DOHH2 (cell line): Measurements from ENCODE around the gene PMPCA.

ENCODE experiments used
- H3F3A ChIP-seq: fragments of 200-600 bp; sonication (generic), shearing (Covaris generic); 2 replicates; pipeline ENCODE4 v1.6.0; 2016; ENCODE audit warnings: antibody characterized with exemption, mild to moderate bottlenecking; ENCODE audit not compliant: control insufficient read depth, insufficient read depth
- H3K27ac ChIP-seq: fragments of 200-600 bp; sonication (generic); 2 replicates; pipeline ENCODE4 v1.5.1; 2014; ENCODE audit warnings: low read depth, mild to moderate bottlenecking, low read length, moderate library complexity
- H3K27me3 ChIP-seq: fragments of 200-600 bp; sonication (generic); 2 replicates; pipeline ENCODE4 v1.6.1; 2014; ENCODE audit warnings: mild to moderate bottlenecking, low read length, mixed read lengths; ENCODE audit not compliant: control insufficient read depth
- H3K36me3 ChIP-seq: fragments of 200-600 bp; sonication (generic); 2 replicates; pipeline ENCODE4 v1.6.1; 2014; ENCODE audit warnings: mild to moderate bottlenecking, low read length, moderate library complexity, mixed read lengths; ENCODE audit not compliant: control insufficient read depth
- H3K4me1 ChIP-seq: fragments of 200-600 bp; sonication (generic); 2 replicates; pipeline ENCODE4 v1.6.1; 2014; ENCODE audit warnings: mild to moderate bottlenecking, low read length, mixed read lengths; ENCODE audit not compliant: control insufficient read depth
- H3K4me2 ChIP-seq: fragments of 200-600 bp; sonication (generic); 2 replicates; pipeline ENCODE4 v1.6.0; 2014; ENCODE audit warnings: mild to moderate bottlenecking, low read length, moderate library complexity
- H3K4me3 ChIP-seq: fragments of 200-600 bp; sonication (generic); 2 replicates; pipeline ENCODE4 v1.5.1; 2014; ENCODE audit warnings: mild to moderate bottlenecking, low read length, mixed read lengths
- H3K79me2 ChIP-seq: fragments of 200-600 bp; sonication (generic); 2 replicates; pipeline ENCODE4 v1.6.1; 2014; ENCODE audit warnings: mild to moderate bottlenecking, low read length, mixed read lengths; ENCODE audit not compliant: control insufficient read depth
- H3K9me2 ChIP-seq: fragments of 200-600 bp; sonication (generic); replicated peaks from 2 replicates; pipeline ENCODE4 v1.6.1; 2014; ENCODE audit warnings: mild to moderate bottlenecking, low read length, mixed read lengths; ENCODE audit not compliant: control insufficient read depth
- H3K9me3 ChIP-seq: fragments of 200-600 bp; sonication (generic); 2 replicates; pipeline ENCODE4 v1.6.1; 2014; ENCODE audit warnings: antibody characterized with exemption, low read length, mixed read lengths; ENCODE audit not compliant: control insufficient read depth, insufficient read depth
- H4K20me1 ChIP-seq: fragments of 200-600 bp; sonication (generic); 2 replicates; pipeline ENCODE4 v1.6.0; 2014; ENCODE audit warnings: low read depth, mild to moderate bottlenecking, antibody characterized with exemption, low read length, moderate library complexity; ENCODE audit not compliant: control insufficient read depth, insufficient read depth
- EZH2phosphoT487 ChIP-seq: fragments of 200-600 bp; sonication (generic); IDR thresholded peaks from 2 replicates; pipeline ENCODE4 v1.6.1; 2017; ENCODE audit warnings: borderline replicate concordance, mild to moderate bottlenecking, antibody characterized with exemption, low read length, moderate library complexity, mixed read lengths
- TF ChIP-seq, protein P1 (sequence below): fragments of 200-600 bp; sonication (generic); IDR thresholded peaks from one replicate; pipeline ENCODE4 v1.5.1; 2014; ENCODE audit warnings: antibody characterized with exemption, mild to moderate bottlenecking, low read depth, low read length; ENCODE audit not compliant: poor library complexity, severe bottlenecking

Gene PMPCA

GRCh38 chr9:136407911-136408310, 2.5 kb upstream of the PMPCA start:
- peaks cover 40% of the 10 kb centered on the region for H3K4me1 ChIP-seq
- H3K27ac ChIP-seq = no peak overlapping the region
- no peak overlapping the region for H3K4me3 ChIP-seq
- H3F3A ChIP-seq = no peaks in the 10 kb centered on the region
- H3K4me2 ChIP-seq = peak overlapping the region; percentile 100; the same call in 1 of the 2 replicates
- no peaks in the 10 kb centered on the region for H3K9me3 ChIP-seq
- H3K9me2 ChIP-seq = no peaks in the 10 kb centered on the region
- no peaks in the 10 kb centered on the region for H3K27me3 ChIP-seq
- peaks cover 14% of the 10 kb centered on the region for H4K20me1 ChIP-seq
- TF ChIP-seq, protein P1, sequence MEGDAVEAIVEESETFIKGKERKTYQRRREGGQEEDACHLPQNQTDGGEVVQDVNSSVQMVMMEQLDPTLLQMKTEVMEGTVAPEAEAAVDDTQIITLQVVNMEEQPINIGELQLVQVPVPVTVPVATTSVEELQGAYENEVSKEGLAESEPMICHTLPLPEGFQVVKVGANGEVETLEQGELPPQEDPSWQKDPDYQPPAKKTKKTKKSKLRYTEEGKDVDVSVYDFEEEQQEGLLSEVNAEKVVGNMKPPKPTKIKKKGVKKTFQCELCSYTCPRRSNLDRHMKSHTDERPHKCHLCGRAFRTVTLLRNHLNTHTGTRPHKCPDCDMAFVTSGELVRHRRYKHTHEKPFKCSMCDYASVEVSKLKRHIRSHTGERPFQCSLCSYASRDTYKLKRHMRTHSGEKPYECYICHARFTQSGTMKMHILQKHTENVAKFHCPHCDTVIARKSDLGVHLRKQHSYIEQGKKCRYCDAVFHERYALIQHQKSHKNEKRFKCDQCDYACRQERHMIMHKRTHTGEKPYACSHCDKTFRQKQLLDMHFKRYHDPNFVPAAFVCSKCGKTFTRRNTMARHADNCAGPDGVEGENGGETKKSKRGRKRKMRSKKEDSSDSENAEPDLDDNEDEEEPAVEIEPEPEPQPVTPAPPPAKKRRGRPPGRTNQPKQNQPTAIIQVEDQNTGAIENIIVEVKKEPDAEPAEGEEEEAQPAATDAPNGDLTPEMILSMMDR = no peak
- no peak for TF ChIP-seq EZH2phosphoT487
- H3K79me2 ChIP-seq = peaks cover 57% of the 10 kb centered on the region
- peaks cover 78% of the 10 kb centered on the region for H3K36me3 ChIP-seq

DNA sequence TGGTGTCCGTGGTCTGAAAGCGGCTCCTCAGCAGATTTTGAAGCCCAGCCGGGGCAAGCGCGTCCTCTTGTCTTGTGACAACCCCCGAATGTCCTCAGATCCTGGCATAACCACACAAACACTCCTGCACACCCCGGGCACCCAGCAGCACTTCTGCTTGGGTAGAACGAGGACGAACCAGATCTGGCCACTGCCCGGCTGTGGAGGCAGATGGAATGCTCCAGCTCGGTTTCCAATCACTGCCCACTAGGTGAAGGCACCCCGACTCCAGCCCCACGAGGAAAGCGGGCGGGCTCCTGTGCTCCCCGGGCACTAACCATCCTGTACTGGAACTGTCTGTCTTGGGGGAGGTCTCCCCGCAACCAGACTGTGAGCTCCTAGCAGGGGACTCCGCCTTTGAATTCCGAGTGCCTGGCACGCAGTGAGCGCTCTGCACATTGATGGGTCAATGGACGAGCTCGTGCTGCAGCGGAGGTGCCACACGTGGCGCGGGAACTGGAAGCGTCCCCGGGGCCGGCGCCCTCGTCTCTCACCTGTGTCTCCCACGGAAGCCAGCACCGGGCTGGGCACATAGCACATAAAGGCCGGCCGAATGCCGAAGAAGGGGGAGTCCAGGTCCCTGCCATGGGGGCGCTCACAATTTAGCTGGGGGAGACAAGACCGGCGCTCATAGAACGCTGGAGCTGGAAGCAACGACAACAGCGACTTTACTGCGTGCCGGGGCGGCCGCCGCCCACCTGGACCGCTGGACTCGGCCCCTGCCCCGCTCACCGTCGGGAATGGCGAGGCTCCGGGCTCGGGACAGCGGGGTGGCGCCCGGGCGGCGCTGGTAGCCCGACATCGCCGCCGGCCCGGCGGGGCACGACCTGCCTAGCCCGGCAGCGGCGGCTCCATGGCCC, 652 bp upstream of the PMPCA start:
- Histone ChIP-seq H3K27me3 (no peaks in the 10 kb centered on the region), H3K4me3 (peak overlapping the region; percentile 90), H3K79me2 (peaks cover 73% of the 10 kb centered on the region), H3K36me3 (peaks cover 81% of the 10 kb centered on the region), H3K9me2 (no peaks in the 10 kb centered on the region), H3K27ac (peak overlapping the region; percentile 63), H3K9me3 (no peaks in the 10 kb centered on the region), H4K20me1 (peaks cover 16% of the 10 kb centered on the region; the same call in 1 of the 2 replicates), H3F3A (no peaks in the 10 kb centered on the region), H3K4me1 (peaks cover 37% of the 10 kb centered on the region), H3K4me2 (peak overlapping the region; percentile 100)
- no peak for TF ChIP-seq EZH2phosphoT487
- TF ChIP-seq, protein P1 = no peak

- Histone ChIP-seq H3K9me2 (no peaks in the 10 kb centered on the region), H3K27me3 (no peaks in the 10 kb centered on the region), H3F3A (no peaks in the 10 kb centered on the region), H3K4me1 (peaks cover 36% of the 10 kb centered on the region), H4K20me1 (peaks cover 16% of the 10 kb centered on the region; the same call in 1 of the 2 replicates), H3K4me3 (peak overlapping the region; percentile 79), H3K9me3 (no peaks in the 10 kb centered on the region), H3K79me2 (peaks cover 73% of the 10 kb centered on the region), H3K36me3 (peaks cover 81% of the 10 kb centered on the region), H3K4me2 (peak overlapping the region; percentile 82), H3K27ac (no peak overlapping the region)
- TF ChIP-seq, protein P1 = no peak
- TF ChIP-seq EZH2phosphoT487 = no peak
Measured at GRCh38 chr9:136411378-136411777, 920 bp downstream of the PMPCA start.
